ENCODE results near the gene ZNF737. TPM values are rescaled to one million over a fixed set of nuclear protein-coding genes. Genes with fewer than 3 reads are reported as not detected.
"Not testable (repeated sequence)": the region's sequence is repeated elsewhere in the genome, so short reads cannot be mapped to it uniquely, and the experiment has no call there.

ZNF737 gene
- total RNA-seq, result 34.0 TPM

DNA sequence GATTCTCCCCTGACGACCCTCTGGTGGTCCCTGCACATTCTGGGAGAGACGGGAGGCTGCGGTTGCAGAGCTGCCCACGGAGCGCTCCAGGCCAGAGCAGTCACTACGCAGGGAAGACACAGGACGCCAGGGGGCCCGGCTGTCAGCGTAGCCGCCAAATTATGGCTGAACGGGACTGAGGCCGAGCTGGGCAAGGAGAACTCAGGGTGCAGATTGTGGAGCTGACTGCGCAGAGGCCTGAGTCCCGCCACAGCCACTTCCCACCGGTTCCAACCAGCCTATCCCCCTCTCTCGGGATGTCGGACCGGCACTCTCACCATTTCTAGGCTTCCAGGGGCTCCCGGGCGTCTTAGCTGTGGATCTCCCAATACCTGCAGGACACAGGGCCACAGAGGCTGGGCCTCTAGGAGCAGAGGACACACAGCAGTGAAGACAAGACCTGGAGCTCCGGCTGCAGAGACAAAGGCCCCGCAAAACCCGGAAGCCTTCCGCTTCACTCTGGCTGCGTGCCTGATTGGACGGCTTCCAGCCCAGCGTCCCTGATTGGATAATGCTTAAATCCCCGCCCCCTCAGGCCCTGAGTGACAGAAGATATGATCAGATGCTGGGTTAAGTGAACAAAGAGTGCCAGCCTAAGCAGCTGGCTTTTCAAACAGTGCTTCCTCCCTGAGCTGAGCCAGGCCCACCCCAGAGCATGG, at the start of gene ZNF737:
ZNF737 (minus strand) TSS at position 461 of the 698 bp plus-strand sequence; CDS start at position 320, 141 bp downstream.
- Histone ChIP-seq H3K4me1 (ENCODE audit: insufficient read depth, low read length) (peaks cover 9% of the 10 kb centered on the region), H3K9me3 (ENCODE audit: low read depth, low read length) (no peaks in the 10 kb centered on the region), H3K4me3 (ENCODE audit: low read length) (peak within 1 kb of the TSS; percentile 73), H3K27me3 (ENCODE audit: insufficient read depth, low read length) (no peaks in the 10 kb centered on the region)

DNA sequence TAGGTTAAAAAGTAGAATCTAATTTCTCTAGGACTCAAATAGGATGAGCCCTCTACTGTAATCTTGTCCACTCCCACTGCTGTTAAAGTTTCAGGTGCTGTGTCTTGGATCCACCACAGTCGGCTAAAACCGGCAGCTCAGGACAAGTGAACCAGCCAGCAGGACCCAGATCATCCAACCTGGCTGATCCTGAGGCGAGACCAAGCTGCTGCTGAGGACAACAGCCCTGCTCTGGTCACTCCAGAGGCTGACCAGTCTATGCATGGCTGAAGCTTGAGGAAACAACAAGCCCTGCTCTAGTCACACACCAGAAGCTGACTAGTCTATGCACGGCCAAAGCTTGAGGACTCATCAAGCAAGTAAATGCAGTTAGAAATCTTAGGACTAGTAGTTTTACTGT, 49.4 kb upstream of the ZNF737 start:
- not testable (repeated sequence) for H3K4me1 ChIP-seq (ENCODE audit: insufficient read depth, low read length); H3K27me3 ChIP-seq (ENCODE audit: insufficient read depth, low read length); H3K4me3 ChIP-seq (ENCODE audit: low read length)
- H3K9me3 ChIP-seq (ENCODE audit: low read depth, low read length), result peaks cover 20% of the 10 kb centered on the region

DNA sequence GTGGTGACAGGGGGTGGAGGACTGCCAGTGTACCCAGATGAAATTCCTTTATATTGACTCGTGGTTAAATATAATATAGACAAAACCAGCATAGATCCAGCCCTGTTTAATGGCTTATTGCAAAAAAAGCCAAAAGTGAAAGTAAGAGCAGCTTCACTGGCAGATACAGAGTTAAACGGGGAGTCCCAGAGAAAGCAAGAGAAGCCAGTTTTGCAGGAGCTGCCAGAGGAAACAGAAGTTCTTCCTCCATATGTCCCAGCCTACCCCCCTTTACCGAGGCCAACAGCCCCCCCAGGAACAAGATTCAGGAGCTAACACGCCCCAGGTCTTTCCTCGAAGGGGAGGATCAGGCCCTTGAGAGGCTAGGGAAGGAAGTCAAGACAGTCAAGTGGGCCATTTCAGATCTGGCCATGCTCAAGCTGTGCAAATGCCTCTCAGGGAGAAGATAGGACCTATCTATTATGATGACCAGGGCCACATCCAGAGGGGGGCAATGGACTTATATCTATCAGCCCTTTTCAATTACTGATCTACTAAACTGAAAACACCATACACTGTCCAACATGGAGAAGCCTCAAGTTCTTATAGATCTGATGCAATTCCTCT, 47.2 kb upstream of the ZNF737 start:
- H3K4me3 ChIP-seq (ENCODE audit: low read length), result no peak overlapping the region
- H3K27me3 ChIP-seq (ENCODE audit: insufficient read depth, low read length), result no peaks in the 10 kb centered on the region
- H3K4me1 ChIP-seq (ENCODE audit: insufficient read depth, low read length), result no peaks in the 10 kb centered on the region
- H3K9me3 ChIP-seq (ENCODE audit: low read depth, low read length), result peaks cover 19% of the 10 kb centered on the region

DNA sequence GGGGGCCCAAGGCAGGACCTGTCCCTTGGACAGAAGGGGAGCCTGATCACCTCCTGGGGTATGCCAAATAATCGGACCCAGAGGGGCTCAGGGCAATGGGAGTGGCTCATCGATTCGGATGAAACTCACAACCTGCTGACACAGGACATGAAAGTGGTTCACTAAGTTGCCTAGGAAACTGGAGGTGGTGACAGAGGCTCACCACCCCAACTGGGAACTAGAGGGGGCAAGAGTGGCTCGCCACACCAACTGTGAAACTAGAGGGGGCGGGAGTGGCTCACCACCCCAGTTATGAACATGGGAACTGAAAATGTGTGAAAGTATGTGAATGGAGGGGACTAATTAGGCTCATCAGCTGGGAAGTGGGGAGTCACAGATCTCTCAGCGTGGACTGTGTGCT, 46.3 kb upstream of the ZNF737 start:
- Histone ChIP-seq H3K27me3 (ENCODE audit: insufficient read depth, low read length) (no peaks in the 10 kb centered on the region), H3K9me3 (ENCODE audit: low read depth, low read length) (peaks cover 13% of the 10 kb centered on the region)

DNA sequence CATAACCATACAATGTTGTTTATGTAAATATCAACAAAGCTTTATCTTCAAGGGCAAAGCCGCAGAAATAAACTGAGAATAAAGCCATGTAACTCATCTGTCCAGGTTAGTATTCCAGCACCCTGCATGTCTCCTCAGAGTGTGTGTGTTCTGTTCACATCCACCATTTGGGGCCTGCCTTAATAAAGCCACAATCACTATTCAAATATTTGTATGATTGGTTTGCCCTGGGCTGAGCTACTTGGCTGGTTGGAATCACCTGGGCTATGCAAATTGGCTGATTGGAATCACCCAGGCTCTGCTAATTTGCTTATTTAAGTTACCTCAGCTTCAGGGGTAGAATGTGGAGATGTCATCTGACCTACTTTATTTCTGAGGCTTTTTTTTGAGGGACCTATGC, 42.4 kb upstream of the ZNF737 start:
- H3K4me3 ChIP-seq (ENCODE audit: low read length), result no peak overlapping the region
- H3K9me3 ChIP-seq (ENCODE audit: low read depth, low read length), result peaks cover 21% of the 10 kb centered on the region
- H3K27me3 ChIP-seq (ENCODE audit: insufficient read depth, low read length), result no peaks in the 10 kb centered on the region
- no peaks in the 10 kb centered on the region for H3K4me1 ChIP-seq (ENCODE audit: insufficient read depth, low read length)

More for the DNA sequence above, 46.3 kb upstream of the ZNF737 start:
- Histone ChIP-seq H3K4me3 (ENCODE audit: low read length) (no peak overlapping the region), H3K4me1 (ENCODE audit: insufficient read depth, low read length) (no peaks in the 10 kb centered on the region)

DNA sequence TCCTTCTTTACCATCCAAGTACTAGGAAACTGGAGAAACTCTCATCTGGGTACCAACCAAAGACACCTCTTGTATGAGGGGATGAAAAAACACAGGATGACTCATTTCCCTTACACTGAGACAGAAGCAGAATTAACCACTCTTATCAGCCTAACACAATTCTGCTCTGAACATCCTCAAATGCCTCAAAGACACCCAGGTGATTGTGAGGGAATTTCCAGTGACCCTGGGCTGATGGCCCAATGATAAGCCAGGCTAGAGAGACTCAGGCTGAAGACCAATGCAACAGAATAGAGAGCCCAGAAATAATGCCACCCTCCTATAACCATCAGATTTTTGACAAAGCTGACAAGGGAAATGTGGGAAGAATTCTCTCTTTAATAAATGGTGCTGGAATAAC, 7.0 kb downstream of the ZNF737 start:
- H3K27me3 ChIP-seq (ENCODE audit: insufficient read depth, low read length), result no peaks in the 10 kb centered on the region
- no peak overlapping the region for H3K4me3 ChIP-seq (ENCODE audit: low read length)
- peaks cover 48% of the 10 kb centered on the region for H3K9me3 ChIP-seq (ENCODE audit: low read depth, low read length)
- no peaks in the 10 kb centered on the region for H3K4me1 ChIP-seq (ENCODE audit: insufficient read depth, low read length)

DNA sequence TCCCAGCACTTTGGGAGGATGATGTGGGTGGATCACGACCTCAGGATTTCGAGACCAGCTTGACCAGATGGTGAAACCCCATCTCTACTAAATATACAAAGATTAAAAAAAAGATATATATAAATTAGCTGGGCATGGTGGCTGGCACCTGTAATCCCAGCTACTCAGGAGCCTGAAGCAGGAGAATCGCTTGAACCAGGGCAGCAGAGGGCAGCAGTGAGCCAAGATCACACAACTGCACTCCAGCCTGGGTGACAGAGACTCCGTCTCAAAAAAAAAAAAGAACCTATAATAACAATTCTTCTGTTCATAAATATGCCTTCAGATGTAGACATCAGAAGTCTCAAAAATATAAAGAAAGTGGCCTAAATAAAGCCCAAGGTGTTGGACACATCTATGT, 7.6 kb downstream of the ZNF737 start:
- H3K27me3 ChIP-seq (ENCODE audit: insufficient read depth, low read length), result no peaks in the 10 kb centered on the region
- no peak overlapping the region for H3K4me3 ChIP-seq (ENCODE audit: low read length)
- peaks cover 53% of the 10 kb centered on the region for H3K9me3 ChIP-seq (ENCODE audit: low read depth, low read length)
- no peaks in the 10 kb centered on the region for H3K4me1 ChIP-seq (ENCODE audit: insufficient read depth, low read length)

DNA sequence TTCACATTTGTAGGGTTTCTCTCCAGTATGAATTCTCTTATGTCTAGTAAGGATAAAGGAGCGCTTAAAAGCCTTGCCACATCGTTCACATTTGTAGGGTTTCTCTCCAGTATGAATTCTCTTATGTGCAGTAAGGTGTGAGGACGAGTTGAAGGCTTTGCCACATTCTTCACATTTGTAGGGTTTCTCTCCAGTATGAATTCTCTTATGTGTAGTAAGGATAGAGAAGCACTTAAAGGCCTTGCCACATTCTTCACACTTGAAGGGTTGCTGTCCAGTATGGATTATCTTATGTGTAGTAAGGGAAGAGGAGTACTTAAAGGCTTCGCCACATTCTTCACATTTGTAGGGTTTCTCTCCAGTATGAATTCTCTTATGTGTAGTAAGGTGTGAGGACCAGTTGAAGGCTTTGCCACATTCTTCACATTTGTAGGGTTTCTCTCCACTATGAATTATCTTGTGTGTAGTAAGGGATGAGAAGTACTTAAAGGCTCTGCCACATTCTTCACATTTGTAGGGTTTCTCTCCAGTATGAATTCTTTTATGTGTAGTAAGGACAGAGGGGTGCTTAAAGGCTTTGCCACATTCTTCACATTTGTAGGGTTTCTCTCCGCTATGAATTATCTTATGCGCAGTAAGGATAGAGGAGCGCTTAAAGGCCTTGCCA, 20.8 kb downstream of the ZNF737 start:
- H3K4me3 ChIP-seq (ENCODE audit: low read length); H3K27me3 ChIP-seq (ENCODE audit: insufficient read depth, low read length); H3K4me1 ChIP-seq (ENCODE audit: insufficient read depth, low read length): not testable (repeated sequence)
- H3K9me3 ChIP-seq (ENCODE audit: low read depth, low read length), result peaks cover 99% of the 10 kb centered on the region

DNA sequence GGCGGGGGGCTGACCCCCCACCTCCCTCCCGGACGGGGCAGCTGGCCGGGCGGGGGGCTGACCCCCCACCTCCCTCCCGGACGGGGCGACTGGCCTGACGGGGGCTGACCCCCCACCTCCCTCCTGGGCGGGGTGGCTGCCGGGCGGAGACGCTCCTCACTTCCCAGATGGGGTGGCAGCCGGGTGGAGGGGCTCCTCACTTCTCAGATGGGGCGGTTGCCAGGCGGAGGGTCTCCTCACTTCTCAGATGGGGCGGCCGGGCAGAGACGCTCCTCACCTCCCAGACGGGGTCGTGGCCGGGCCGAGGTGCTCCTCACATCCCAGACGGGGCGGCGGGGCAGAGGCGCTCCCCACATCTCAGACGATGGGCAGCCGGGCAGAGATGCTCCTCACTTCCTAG, 35.3 kb downstream of the ZNF737 start:
- not testable (repeated sequence) for H3K4me3 ChIP-seq (ENCODE audit: low read length); H3K4me1 ChIP-seq (ENCODE audit: insufficient read depth, low read length); H3K27me3 ChIP-seq (ENCODE audit: insufficient read depth, low read length)
- H3K9me3 ChIP-seq (ENCODE audit: low read depth, low read length), result peaks cover 58% of the 10 kb centered on the region

DNA sequence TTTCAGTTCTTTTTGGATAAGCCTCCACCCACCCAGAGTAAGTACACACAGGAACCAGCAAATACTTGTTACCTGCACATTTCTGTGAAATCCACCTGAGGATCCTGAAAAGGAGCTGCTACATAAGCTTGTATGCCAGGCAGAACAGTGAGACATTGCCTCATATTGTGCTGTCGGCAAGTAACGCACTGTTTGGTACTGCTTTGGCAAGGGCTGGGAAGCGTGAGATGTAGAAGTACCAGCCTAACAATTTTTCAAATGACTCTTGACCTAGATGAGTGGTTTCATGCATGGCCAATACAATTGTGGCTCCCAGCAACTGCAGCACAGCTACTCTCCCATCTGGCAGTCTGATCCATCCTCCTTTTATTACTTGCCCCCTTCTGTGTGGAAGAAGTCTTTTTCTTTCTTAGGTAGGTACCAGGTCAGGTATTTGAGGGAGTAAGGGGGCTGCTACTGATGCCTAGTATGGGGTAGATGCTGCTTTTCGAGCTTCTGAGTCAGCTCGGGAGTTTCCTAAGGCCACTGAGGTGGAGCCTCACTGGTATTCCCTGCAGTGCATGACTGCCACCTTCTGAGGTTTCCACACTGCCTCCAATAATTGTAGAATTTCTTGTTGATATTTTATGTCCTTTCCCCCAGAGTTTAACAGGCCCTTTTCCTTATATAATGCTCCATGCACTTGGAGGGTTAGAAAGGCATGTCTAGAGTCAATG, 52.2 kb downstream of the ZNF737 start:
- H3K4me1 ChIP-seq (ENCODE audit: insufficient read depth, low read length), result no peaks in the 10 kb centered on the region
- no peaks in the 10 kb centered on the region for H3K27me3 ChIP-seq (ENCODE audit: insufficient read depth, low read length)
- no peaks in the 10 kb centered on the region for H3K9me3 ChIP-seq (ENCODE audit: low read depth, low read length)

DNA sequence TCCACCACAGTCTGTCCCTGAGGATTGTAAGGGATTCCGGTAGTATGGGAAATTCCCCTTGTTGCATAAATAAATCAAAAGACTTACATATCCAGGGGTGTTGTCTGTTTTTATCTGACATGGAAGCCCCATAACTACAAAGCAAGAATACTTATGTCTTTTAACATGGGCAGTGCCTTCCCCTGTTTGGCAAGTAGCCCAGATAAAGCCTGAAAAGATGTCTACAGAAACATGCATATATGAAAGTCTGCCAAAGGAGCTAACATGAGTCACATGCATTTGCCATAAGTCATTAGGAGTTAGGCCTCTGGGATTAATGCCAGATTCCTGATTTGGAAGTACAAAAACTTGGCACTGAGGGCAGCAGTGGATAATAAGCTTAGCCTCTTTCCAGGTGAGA, 62.1 kb downstream of the ZNF737 start:
- peaks cover 17% of the 10 kb centered on the region for H3K9me3 ChIP-seq (ENCODE audit: low read depth, low read length)
- no peaks in the 10 kb centered on the region for H3K4me1 ChIP-seq (ENCODE audit: insufficient read depth, low read length)
- no peak overlapping the region for H3K4me3 ChIP-seq (ENCODE audit: low read length)
- no peaks in the 10 kb centered on the region for H3K27me3 ChIP-seq (ENCODE audit: insufficient read depth, low read length)

More for the DNA sequence above, 52.2 kb downstream of the ZNF737 start:
- no peak overlapping the region for H3K4me3 ChIP-seq (ENCODE audit: low read length)

Other genes starting within 250 kb of the ZNF737 start
- 9.7 TPM for gene ZNF626, start 95.8 kb upstream of the ZNF737 start, total RNA-seq
- 5.6 TPM for gene ZNF66, start 210.5 kb upstream of the ZNF737 start, total RNA-seq